KOPT-K1 (cell line): ENCODE measurements around the gene CEP120.
A peak's percentile ranks its signal among the peaks of the same experiment; 100 is the strongest.
"Not testable (repeated sequence)": the region's sequence is repeated elsewhere in the genome, so short reads cannot be mapped to it uniquely, and the experiment has no call there.

ENCODE experiments used
- H3K27ac ChIP-seq: fragments of 200-600 bp; sonication (generic); 2 replicates; pipeline ENCODE4 v1.5.1; 2016; ENCODE audit warnings: antibody characterized with exemption, mild to moderate bottlenecking, low read depth, low read length; ENCODE audit not compliant: poor library complexity, severe bottlenecking
- H3K36me3 ChIP-seq: fragments of 200-600 bp; sonication (generic); 2 replicates; pipeline ENCODE4 v1.5.1; 2017; ENCODE audit warnings: antibody characterized with exemption, mild to moderate bottlenecking, low read length, moderate library complexity; ENCODE audit not compliant: insufficient read depth
- H3K9me3 ChIP-seq: fragments of 200-600 bp; sonication (generic); 2 replicates; pipeline ENCODE4 v1.5.1; 2017; ENCODE audit warnings: antibody characterized with exemption, low read length, mild to moderate bottlenecking; ENCODE audit not compliant: insufficient read depth, poor library complexity, severe bottlenecking

CEP120 gene

DNA sequence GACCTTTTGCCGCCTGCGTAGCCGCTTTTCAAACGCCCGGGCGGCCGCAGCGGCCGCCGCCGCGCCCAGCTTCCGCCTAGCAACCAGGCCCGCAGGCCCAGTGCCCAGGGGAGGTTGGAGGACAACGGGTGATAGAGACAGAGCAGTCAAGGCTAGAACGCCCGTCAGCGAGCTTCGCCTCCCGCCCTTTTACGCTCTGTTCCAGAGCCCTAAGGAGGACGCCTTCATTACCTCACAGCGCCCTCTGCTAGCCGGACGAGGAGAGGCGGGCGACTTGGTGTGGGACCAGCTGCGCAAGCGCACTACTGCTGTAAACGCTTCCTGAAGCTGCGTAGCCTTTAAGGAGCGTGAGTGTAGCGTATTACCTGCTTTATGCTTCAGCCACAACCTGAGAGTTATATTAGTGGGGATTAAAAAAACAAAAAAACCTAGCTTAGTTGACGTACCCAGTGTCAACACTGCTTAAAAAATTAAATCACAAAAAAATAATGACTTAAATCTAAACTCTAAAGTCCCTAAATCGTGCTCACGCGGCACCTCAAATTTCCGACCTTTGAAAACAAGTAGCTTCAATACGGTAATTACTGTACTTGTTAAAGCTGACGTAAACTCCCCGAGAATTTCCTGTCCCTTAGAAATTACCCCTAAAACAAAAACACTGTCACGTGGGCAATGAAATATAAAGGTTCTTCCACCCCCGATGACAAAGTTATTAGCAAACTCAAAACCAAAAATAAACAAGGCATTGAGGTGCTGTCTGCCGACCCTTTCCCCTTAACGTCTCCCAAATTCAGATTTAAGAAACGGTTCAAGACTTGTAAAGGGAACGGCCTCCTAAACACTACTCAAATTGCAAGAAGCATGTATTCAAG is at the start of gene CEP120:
CEP120 (minus strand) TSS at position 126 of the 872 bp plus-strand sequence. CDS start 405 bp downstream, outside the sequence.
- peaks cover 3% of the 10 kb centered on the region; the same call in 1 of the 2 replicates for H3K36me3 ChIP-seq
- peak within 1 kb of the TSS; percentile 80 for H3K27ac ChIP-seq
- no peaks in the 10 kb centered on the region for H3K9me3 ChIP-seq

DNA sequence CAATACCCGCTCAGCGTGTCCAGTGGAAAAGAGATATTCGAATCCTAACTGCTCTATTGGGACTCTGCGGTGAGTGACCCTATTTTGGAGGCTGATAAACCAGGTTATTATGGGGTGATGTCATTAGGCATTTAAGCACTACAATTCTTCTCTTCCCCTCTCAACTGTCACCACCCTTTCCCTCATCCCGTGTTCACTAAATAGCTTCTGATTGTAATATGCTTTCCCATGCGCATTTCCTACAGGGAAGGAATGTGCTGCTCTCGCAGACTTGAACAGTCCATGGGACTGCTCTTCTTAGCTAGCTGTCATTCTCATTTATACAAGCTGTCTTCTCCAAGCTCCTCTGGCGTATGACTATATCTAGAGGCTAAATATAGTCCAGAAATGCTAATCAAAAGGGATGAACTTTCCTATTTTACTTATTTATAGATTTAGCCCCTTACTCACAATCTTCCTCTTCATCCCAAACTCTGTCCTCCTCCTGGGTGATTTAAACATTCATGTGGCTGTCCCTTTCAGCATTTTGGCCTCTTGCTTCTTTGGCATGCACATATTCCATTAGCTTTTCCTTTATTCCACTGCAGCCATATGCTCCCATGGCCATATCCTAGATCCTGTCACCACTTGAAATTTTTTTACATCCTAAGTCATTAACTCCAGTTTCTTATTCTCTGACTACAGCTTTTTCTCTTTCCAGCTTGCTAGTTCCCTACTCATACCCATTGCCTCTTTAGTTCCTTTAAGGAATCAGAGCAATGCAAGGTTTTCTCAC is 49.1 kb upstream of the CEP120 start:
- Histone ChIP-seq H3K9me3 (no peaks in the 10 kb centered on the region), H3K27ac (no peak overlapping the region), H3K36me3 (no peaks in the 10 kb centered on the region)

DNA sequence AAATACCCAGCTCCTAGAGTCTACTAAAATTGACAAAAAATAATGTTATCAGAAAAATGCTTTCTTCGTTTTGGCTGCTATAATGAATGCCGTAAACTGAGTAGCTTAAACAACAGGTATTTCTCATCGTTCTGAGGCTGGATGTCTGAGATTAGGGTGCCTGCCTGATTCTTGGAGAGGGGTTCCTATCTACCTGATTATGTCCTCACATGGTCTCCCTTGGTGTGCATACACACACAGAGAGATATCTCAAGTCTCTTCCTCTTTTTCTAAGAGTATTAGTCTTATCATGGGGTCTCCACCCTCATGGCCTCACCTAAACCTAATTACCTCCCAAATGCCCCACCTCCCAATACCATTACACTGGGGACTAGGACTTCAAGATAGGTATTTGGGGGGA is 48.2 kb upstream of the CEP120 start:
- no peaks in the 10 kb centered on the region for H3K36me3 ChIP-seq
- no peaks in the 10 kb centered on the region for H3K9me3 ChIP-seq
- no peak overlapping the region for H3K27ac ChIP-seq

DNA sequence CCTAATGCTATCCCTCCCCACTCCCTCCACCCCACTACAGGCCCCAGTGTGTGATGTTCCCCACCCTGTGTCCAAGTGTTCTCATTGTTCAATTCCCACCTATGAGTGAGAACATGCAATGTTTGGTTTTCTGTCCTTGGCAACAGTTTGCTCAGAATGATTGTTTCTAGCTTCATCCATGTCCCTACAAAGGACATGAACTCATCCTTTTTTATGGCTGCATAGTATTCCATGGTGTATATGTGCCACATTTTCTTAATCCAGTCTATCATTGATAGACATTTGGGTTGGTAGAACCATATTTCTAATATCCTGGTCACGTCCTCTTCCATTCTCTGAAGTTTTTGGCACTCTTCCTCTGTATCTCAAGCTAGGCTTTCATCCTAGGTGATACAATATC is 43.6 kb upstream of the CEP120 start:
- H3K36me3 ChIP-seq, H3K9me3 ChIP-seq, H3K27ac ChIP-seq: not testable (repeated sequence)

DNA sequence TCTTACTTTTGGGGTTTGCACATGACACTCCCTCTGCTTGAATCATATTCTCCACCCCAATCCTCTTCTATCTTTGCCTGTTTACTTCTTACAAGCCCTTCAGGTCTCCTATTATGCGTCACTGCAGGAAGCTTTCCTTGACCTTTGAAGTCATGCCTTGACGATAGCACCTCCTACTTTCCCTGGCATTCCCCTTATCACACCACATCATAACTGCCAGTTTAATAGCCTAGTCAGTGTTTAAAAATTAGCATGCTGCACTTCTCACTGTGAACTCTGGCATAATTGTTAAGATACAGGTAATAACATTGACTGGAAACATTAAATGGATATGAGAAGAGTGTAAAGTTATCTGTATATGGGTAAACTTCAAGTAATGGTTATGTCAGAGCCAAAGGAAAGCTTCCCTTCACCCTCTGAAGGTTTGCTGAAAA is 37.1 kb upstream of the CEP120 start:
- H3K27ac ChIP-seq, result no peak overlapping the region
- no peaks in the 10 kb centered on the region for H3K36me3 ChIP-seq
- H3K9me3 ChIP-seq, result no peaks in the 10 kb centered on the region

DNA sequence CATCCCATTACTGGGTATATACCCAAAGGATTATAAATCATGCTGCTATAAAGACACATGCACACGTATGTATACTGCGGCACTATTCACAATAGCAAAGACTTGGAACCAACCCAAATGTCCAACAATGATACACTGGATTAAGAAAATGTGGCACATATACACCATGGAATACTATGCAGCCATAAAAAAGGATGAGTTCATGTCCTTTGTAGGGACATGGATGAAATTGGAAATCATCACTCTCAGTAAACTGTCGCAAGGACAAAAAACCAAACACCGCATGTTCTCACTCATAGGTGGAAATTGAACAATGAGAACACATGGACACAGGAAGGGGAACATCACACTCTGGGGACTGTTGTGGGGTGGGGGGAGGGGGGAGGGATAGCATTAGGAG is 35.8 kb upstream of the CEP120 start:
- not testable (repeated sequence) for H3K27ac ChIP-seq, H3K36me3 ChIP-seq, H3K9me3 ChIP-seq

DNA sequence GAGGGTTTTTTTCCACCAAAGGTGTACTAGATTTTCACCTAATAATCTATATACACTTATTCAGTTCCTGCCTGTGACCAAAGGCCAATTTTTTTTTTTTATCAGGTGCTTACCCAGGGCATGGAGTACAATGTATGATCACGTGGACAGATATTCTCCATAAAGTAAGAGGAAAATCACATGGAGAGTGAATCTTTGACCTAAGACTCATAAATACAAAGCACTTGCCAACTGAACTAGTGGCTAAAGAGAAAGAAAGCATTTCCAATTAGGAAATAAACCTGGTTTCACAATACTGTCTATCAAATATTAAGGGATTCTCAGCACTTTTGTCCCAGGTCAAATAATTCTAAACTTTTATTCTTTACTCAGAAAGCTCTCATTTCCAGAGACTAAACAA is 33.0 kb upstream of the CEP120 start:
- Histone ChIP-seq H3K36me3 (no peaks in the 10 kb centered on the region), H3K27ac (no peak overlapping the region), H3K9me3 (no peaks in the 10 kb centered on the region)

DNA sequence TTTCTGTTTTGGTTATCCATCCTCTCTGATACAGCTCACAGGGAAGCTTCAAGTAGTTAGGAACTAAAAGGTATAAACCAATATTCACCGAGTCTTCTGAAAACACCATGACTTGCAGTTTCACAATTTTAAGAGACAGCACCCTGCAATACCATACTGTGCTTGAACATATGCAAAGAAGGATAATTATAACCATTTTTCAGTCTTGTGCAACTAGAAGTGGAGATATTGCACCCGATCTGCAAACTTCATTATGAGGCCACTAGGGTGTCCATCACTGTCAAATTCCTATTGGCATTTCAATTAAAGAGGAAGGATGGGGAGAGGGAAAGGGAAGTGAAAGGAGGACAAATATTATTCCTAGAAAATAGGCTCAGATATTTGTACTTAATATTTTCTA is 32.4 kb upstream of the CEP120 start:
- H3K36me3 ChIP-seq, result no peaks in the 10 kb centered on the region
- no peaks in the 10 kb centered on the region for H3K9me3 ChIP-seq
- H3K27ac ChIP-seq, result no peak overlapping the region

DNA sequence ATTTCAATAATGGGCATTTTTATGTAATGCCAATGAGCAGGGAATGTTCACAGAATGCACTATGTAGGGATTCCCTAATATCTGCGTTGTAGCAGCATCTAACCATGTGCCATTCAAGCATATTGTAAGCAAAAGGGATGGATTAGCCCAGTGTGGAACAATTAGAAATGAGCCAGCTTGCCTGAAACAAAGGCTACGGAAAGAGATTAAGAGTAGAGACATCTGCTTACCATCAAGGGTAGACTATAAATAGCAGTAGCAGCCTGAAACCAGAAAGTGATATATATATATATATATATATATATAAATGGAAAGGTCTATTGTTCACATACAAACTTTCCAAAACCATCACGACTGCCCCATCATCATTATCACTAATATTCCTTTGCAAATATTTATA is 31.9 kb upstream of the CEP120 start:
- Histone ChIP-seq H3K9me3 (no peaks in the 10 kb centered on the region), H3K36me3 (no peaks in the 10 kb centered on the region), H3K27ac (no peak overlapping the region)

DNA sequence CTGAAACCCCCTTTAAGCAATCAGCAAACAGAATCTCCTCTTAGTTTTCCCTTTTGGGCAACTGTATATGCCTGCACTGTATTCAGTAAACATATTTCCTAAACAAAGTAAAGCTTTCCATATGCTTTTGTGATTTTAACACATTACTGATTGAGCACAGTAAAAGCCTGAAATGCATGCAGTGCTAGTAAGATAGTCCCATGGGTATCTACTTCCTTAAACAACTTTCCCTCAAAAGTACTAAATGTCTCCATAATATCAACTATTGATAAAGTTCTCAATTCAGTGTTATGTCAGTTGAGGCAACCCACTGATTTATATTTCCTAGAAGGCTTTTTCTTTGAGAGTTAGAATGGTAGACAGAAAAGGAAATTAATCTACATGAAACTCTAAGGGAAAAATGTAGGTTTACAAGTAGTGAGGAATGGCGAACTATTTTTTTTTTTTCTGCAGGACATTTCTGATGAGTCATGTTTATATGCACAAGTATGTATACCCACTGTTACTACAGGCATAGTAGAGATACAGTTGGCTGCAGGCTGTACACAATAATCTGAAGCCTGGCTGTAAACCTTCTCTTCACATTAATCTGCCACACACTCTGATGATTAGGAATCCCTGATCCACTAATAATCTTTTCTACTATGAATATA is 31.2 kb upstream of the CEP120 start:
- no peak overlapping the region for H3K27ac ChIP-seq

DNA sequence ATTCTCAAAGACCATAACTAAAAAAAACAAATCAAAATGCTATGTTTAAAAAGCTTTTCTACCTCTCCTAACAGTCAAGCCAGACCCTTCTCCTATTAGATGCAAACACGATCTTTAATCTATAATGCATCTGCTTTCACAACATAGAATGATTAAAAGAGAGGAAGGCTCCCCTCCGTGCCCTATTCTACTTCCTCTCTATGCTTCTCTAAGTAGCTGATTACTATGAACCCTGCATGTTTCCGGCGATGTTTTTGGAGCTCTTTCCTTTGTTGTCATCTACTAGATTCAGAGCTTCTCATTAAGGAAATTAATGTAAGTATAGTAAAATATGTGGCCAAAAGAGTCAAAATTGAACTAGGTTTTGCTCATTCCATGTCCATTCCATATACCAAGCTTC is 29.2 kb upstream of the CEP120 start:
- H3K36me3 ChIP-seq, result no peaks in the 10 kb centered on the region
- H3K9me3 ChIP-seq, result no peaks in the 10 kb centered on the region
- no peak overlapping the region for H3K27ac ChIP-seq

More for the DNA sequence above, 31.2 kb upstream of the CEP120 start:
- H3K9me3 ChIP-seq, result no peaks in the 10 kb centered on the region
- no peaks in the 10 kb centered on the region for H3K36me3 ChIP-seq

DNA sequence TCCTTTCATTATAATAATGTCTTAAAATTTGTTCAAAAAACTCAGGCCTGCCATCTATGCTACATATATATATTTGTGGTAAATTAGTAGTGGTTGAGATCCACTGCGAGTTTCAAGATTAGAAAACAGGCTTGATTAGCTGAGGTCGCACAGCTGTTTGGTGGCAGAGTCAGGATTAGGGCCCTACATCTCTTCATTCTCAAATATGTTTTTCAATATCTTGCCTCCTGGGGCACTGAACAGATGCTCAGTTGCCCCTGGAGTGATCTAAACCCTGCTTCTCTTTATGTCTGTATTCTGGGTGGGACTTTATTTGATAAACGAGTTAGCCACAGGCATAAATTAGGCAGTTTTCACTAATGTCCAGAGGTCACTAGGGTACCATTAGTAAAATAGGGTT is 27.8 kb upstream of the CEP120 start:
- H3K27ac ChIP-seq, result no peak overlapping the region
- H3K9me3 ChIP-seq, result no peaks in the 10 kb centered on the region
- H3K36me3 ChIP-seq, result no peaks in the 10 kb centered on the region

DNA sequence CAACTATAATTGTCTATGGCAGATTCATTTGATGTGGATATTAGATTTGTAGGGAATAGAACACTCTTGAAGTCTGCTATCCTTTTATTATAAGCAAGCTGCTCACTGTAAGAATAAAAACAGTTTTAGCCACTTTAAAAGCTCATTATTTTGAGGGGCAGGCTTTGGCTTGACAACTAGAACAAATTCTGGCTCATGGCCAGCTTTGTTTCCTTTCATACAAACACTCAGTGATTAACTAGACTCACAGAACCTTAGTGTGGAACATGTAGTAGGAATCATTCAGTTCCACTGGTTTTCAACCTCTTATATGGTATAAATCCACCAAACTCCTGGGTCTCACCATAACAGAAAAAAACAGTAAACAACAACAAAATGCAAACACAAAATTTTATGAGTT is 27.4 kb upstream of the CEP120 start:
- Histone ChIP-seq H3K9me3 (no peaks in the 10 kb centered on the region), H3K27ac (no peak overlapping the region), H3K36me3 (no peaks in the 10 kb centered on the region)

DNA sequence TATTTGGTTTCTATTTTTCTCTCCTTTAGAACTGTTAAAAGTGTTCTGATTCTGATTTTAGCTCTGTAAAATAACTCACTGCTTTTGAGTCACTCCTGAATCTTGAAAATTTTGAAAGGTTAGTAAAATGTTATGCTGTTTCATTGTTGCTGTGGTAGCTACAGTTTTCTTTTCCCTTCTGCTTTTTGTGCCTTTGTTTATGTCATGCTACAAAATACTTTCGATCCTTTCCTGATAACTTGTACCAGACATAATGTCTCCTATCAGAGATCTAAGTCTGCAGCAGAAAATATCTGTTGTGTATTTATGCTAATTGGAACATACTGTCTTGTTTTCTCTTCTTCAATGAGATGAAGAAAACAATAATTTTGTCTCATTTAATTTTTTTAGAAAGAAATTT is 26.9 kb upstream of the CEP120 start:
- Histone ChIP-seq H3K27ac (no peak overlapping the region), H3K36me3 (no peaks in the 10 kb centered on the region), H3K9me3 (no peaks in the 10 kb centered on the region)

DNA sequence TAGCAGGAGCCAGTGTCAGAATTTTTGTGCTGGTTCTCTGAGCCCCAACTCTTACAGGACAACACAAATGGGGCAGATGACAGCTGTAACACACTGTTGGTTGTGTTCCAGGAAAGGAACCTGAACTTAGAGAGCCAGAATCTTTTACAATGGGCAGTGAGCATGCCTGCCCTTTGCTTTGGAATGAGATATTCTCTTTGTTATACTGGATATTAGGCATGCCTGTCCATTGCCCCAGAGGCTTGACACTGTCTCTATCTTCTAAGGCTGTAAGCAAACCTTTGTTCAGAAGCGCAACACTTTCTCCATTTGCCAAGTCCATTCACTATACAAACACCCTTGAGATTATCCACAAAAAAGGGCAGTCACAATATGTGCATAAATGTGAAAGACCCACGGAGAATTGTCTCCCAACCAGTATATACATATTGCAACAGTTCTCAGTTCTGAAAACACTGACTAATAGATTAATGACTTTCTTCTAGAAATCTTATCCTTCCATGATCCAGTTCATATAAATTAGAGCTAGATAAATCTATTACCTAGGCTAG is 26.3 kb upstream of the CEP120 start:
- Histone ChIP-seq H3K9me3 (no peaks in the 10 kb centered on the region), H3K36me3 (no peaks in the 10 kb centered on the region), H3K27ac (no peak overlapping the region)
